GM18498 (cell line): Measurements from ENCODE around the gene IGFBP3.
A peak's percentile ranks its signal among the peaks of the same experiment; 100 is the strongest.
"Not testable (repeated sequence)": the region's sequence is repeated elsewhere in the genome, so short reads cannot be mapped to it uniquely, and the experiment has no call there.

Source experiments
- ATAC-seq: cut with Tn5 transposase; IDR thresholded peaks from one replicate; pipeline ENCODE4 v1.9.1; 2021; ENCODE audit warnings: mild to moderate bottlenecking, moderate library complexity; ENCODE audit not compliant: unreplicated experiment

Gene IGFBP3, protein sequence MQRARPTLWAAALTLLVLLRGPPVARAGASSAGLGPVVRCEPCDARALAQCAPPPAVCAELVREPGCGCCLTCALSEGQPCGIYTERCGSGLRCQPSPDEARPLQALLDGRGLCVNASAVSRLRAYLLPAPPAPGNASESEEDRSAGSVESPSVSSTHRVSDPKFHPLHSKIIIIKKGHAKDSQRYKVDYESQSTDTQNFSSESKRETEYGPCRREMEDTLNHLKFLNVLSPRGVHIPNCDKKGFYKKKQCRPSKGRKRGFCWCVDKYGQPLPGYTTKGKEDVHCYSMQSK

DNA sequence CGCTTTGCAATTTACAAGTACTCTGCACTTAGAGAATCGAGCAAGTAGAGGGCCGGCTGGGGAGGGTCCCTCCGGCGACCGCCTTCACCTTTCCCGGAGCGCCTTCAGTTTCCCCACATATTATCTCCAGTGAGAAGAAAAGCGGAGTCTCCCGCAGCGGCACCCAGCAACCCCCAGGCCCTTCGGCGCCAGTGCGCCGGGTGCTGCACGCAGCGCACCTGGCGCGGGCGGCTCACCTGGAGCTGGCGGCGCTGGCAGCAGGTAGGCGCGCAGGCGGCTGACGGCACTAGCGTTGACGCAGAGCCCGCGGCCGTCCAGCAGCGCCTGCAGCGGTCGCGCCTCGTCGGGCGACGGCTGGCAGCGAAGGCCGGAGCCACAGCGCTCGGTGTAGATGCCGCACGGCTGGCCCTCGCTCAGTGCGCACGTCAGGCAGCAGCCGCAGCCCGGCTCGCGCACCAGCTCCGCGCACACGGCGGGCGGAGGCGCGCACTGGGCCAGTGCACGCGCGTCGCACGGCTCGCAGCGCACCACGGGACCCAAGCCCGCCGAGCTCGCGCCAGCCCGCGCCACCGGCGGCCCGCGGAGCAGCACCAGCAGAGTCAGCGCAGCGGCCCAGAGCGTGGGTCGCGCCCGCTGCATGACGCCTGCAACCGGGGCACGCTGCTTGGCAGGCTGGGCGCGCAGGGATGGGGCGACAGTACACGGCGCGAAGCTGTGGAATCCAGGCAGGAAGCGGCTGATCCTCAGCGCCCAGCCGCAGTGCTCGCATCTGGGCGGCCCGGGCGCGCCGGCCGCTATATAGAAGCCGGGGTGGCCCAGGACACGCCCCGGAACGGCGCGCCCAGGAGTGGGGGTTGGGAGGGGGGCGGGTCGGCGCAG is at the start of gene IGFBP3:
IGFBP3 (minus strand) TSS at position 771 of the 879 bp plus-strand sequence; CDS start at position 639, 132 bp downstream.
- peak; percentile 42 for ATAC-seq

DNA sequence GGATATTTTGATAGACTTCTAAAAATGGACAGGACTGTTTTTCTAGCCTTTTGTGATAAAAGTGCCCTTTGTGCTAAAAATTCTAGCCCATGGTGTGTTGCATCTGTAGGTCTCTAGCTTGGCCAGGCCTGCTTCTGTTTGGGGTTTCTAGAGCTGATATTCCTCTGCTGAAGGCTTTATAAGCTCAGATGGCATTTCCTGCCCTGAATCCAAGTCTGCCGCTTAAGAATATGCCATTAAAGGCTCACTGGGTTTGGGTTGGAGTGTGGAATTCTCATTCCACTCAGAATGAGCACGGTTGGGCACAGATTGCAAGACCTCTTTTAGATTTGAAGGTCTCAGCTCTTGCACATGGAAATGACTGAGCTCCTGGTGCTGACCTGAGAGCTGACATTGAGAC is 49.4 kb upstream of the IGFBP3 start:
- ATAC-seq, result no peak

GRCh38 chr7:45969940-45970339 is 48.9 kb upstream of the IGFBP3 start:
- ATAC-seq, result no peak

DNA sequence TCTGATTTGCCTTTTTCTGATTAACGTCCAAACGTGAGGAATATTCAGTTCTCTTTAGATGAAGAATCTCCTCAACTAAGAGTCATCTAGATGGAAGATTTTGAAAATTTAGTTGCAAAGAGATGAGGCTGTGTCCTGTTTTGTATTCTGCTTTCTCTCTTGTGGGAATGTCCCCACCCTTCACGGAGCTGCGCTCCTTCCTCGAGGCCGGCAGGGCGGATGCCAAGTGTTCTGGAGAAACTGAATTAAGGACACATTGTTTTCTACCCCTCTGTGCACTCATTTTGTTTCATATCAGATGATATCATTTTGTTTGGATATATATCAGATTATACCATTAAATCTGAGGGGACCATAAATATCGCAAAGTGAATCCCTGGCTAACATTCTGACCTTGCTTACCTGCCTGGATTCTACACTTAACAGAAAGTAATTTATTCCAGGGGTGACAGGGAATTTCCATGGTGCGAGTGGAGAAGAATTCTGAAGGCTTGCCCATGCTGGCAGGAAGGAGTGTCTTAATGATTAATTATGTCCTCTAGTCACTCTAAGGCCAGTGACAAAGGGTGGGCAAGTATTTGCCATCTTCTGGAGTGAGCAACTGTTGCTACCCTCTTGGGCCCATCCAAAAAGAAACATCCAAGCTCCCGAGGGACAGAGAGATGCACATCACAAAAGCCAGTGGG is 47.9 kb upstream of the IGFBP3 start:
- ATAC-seq, result no peak

DNA sequence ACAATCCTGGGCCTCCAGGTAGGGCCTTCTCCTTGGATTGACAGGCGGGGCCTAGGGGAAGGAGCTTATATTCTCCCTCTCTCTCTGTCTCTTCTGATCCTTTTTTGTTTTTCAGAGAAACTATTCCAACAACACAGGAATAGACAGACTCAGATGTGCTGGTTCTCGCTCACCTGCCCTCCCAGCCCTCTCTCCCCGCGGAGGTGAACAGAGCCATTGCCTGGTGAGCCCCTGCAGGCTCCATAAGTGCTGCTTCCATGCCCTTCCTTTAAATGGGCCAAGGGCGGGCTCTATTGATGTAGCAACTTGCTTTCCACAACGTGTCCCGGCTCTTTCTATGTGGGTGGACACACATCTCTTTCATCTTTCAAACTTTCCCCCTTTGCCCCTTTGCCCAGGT is 47.2 kb upstream of the IGFBP3 start:
- no peak for ATAC-seq

DNA sequence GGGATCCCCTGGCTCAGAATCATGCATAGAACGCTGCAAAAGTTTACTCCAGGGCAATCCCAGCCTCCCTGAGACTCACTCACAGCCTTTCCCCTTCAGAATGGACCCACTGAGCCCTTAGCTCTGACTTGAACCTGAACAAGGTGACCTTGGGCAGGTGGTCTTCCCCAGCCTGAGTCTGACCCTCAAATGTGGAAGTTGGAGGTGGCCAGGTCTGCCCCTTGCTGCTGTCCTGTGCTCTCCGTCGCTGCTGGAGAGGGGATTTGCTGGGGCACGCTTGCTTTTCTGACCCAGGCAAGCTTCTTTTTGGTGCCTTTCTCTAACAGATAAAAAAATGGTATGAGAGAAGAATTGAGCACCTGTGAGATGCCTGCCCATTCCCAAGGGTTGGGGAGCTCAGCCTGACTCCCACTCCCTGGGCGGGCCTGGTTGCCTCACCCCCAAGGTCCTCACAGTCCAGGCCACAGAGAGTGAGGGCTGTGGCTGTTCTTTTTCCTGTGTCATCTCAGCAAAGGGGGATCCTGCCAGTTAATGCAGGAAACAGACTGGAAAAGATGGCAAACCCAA is 46.6 kb upstream of the IGFBP3 start:
- ATAC-seq, result no peak

DNA sequence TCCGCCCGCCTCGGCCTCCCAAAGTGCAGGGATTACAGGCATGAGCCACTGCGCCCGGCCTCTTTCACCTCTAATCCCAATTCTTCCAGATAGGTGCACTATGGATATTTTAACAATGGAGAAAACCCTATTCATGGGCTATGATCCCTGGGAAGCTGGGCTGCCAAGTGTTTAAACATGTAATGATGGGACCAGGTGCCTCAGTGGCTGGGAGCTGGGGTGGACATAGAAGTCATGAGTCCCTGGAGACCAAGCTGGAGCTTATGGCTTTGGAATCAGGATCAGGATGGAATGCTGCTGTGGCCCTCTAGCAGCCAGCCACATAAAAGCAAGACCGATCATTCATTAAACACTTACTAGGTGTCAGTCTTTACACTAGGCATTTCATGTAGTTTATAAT is 41.8 kb upstream of the IGFBP3 start:
- no peak for ATAC-seq

- no peak for ATAC-seq
Observed at GRCh38 chr7:45957721-45958120, 36.6 kb upstream of the IGFBP3 start.

GRCh38 chr7:45955286-45955685 is 34.2 kb upstream of the IGFBP3 start:
- no peak for ATAC-seq

- ATAC-seq, result not testable (repeated sequence)
Observed at GRCh38 chr7:45953055-45953454, 32.0 kb upstream of the IGFBP3 start.

GRCh38 chr7:45944058-45944457 is 23.0 kb upstream of the IGFBP3 start:
- no peak for ATAC-seq

- no peak for ATAC-seq
Observed at GRCh38 chr7:45940939-45941338, 19.9 kb upstream of the IGFBP3 start.

DNA sequence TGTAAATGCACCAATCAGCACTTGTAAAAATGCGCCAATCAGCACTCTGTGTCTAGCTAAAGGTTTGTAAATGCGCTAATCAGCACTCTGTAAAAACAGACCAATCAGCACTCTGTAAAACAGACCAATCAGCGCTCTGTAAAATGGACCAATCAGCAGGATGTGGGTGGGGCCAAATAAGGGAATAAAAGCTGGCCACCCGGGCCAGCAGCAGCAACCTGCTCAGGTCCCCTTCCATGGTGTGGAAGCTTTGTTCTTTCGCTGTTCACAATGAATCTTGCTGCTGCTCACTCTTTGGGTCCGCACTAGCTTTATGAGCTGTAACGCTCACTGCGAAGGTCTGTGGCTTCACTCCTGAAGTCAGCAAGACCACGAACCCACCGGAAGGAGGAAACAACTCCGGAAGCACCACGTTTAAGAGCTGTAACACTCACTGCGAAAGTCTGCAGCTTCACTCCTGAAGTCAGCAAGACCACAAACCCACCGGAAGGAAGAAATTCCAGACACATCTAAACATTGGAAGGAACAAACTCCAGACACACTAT is 19.2 kb upstream of the IGFBP3 start:
- not testable (repeated sequence) for ATAC-seq

- ATAC-seq, result no peak
Observed at GRCh38 chr7:45939574-45939973, 18.5 kb upstream of the IGFBP3 start.

- ATAC-seq, result no peak
Observed at GRCh38 chr7:45938626-45939302, 17.7 kb upstream of the IGFBP3 start.

- ATAC-seq, result no peak
Observed at GRCh38 chr7:45937862-45938261, 16.8 kb upstream of the IGFBP3 start.

DNA sequence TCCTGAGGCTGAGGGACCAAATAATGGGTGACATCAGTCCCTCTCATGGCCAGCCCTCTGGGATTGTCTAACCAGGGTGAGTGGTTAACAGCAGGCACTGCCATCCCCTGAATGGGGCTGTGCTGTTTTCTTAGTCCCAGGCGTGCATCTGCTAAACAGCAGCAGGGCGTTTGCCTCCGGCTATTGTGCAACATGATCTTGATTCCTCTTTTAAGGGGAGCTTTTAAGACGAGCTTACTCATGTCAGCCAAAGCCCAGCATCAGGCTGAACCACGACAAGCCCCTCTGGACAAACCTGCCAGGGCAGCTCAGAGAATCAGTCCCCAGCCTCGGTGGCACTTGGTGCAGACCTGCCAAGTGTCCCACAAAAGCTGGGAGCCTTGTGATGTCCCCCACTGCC is 16.2 kb upstream of the IGFBP3 start:
- no peak for ATAC-seq

DNA sequence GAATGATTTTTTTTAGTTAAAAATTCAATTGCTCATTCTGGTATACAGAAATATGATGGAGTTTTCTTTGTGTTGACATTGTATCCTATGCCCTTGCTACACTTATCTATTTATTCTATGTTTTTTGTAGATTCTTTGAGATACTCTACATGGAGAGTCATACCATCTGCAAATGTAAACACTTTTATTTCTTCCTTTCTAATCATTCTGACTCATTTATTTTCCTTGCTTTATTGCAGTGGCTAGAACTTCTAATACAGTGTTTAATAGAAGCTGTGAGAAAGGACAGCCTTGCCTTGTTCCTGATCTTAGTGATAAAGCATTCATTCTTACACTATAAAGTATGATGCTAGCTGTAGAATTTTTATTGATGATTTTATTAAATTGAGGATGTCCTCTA is 9.9 kb upstream of the IGFBP3 start:
- no peak for ATAC-seq

DNA sequence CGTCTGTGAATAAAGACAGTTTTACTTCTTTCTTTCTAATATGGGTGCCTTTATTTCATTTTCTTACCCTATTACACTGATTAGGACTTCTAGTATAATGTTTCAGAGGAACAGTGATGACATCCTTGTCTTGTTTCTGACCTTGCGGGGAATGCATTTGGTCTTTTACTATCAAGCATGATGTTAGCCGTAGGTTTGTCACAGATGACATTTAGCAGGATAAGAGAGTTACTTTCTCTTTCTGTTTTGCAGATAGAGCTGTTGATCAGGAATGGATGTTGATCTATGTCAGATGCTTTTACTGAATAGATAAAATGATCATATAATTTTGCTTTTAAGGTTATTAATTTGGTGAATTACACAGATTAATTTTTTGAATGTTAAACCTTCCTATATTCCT is 6.6 kb upstream of the IGFBP3 start:
- ATAC-seq, result no peak

DNA sequence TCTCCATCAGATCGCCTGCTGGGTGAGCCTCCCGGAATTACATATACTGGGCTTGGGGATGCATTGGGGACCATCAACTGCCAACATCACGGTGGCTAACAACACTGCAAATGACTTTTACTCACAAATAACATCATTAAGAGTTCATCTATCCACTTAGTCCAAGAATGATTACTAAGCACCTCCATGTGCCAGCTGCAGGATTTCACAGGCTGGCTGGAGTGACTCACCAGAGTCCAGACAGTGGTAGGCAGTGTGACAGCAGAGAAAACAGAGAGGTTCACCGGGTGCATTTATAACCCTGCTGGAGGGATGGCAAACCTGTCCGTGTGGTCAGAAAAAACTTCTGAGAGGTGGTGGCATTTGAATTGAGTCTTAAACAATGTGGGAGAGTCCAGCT is 3.2 kb upstream of the IGFBP3 start:
- no peak for ATAC-seq
